ENCODE results near the gene TFF1.

- TF ChIP-seq, protein P1, sequence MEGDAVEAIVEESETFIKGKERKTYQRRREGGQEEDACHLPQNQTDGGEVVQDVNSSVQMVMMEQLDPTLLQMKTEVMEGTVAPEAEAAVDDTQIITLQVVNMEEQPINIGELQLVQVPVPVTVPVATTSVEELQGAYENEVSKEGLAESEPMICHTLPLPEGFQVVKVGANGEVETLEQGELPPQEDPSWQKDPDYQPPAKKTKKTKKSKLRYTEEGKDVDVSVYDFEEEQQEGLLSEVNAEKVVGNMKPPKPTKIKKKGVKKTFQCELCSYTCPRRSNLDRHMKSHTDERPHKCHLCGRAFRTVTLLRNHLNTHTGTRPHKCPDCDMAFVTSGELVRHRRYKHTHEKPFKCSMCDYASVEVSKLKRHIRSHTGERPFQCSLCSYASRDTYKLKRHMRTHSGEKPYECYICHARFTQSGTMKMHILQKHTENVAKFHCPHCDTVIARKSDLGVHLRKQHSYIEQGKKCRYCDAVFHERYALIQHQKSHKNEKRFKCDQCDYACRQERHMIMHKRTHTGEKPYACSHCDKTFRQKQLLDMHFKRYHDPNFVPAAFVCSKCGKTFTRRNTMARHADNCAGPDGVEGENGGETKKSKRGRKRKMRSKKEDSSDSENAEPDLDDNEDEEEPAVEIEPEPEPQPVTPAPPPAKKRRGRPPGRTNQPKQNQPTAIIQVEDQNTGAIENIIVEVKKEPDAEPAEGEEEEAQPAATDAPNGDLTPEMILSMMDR (IDR thresholded peaks at IDR 0.05): no peak
- TF ChIP-seq POLR2A (IDR thresholded peaks at IDR 0.05): no peak
Observed at GRCh38 chr21:42321231-42321630, 45.1 kb downstream of the TFF1 start.

All from thyroid gland (tissue), 4 donors.